ENCODE data around the gene SIAH2.
A peak's percentile ranks its signal among the peaks of the same experiment; 100 is the strongest.

The SIAH2 gene

DNA sequence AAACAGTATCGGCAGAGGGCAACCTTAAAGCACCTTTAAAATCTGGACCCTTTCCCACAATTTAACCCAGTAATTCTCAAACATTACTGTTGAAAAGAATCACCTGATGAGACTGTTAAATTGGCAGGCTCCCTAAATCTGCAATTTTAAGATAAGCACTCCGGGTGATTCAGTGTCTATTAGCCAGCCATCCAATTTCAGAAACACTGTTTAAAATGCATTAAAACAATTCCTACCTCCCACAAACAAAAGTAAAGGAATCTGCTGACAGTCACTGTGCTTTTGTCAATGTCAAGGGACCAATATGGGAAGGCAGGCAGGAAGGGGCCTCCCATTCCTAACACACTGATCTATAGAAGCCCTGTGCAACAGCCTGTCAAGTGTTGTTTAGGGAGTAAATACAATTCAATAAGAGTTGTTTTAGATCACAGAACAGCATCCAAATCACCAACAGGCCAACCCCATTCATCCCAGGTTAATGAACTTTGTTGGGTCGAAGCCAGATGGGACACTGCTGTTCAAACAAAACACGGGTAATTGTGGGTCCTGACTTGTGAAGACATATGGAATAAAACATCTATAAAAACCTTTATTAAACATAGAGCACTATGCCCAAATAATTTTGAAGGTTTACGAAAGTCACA, 21.4 kb downstream of the SIAH2 start:
- 0 out of 2 replicates have a peak, but pooled peaks cover 4% of the 10 kb centered on the region for H3K36me3 ChIP-seq (ENCODE audit: insufficient read depth, low read length)
- H3K79me2 ChIP-seq (ENCODE audit: control insufficient read depth, insufficient read depth, low read length, unreplicated experiment), result peaks cover 50% of the 10 kb centered on the region
- H2AFZ ChIP-seq (ENCODE audit: low read length, unreplicated experiment), result no peak overlapping the region
- H3K27ac ChIP-seq (ENCODE audit: low read depth, low read length), result no peak overlapping the region
- H3K27me3 ChIP-seq (ENCODE audit: insufficient read depth, low read length), result no peaks in the 10 kb centered on the region
- peaks cover 47% of the 10 kb centered on the region for H3K4me1 ChIP-seq (ENCODE audit: control insufficient read depth, insufficient read depth, low read length, unreplicated experiment)
- H3K4me3 ChIP-seq (ENCODE audit: low read depth, low read length), result no peak overlapping the region

DNA sequence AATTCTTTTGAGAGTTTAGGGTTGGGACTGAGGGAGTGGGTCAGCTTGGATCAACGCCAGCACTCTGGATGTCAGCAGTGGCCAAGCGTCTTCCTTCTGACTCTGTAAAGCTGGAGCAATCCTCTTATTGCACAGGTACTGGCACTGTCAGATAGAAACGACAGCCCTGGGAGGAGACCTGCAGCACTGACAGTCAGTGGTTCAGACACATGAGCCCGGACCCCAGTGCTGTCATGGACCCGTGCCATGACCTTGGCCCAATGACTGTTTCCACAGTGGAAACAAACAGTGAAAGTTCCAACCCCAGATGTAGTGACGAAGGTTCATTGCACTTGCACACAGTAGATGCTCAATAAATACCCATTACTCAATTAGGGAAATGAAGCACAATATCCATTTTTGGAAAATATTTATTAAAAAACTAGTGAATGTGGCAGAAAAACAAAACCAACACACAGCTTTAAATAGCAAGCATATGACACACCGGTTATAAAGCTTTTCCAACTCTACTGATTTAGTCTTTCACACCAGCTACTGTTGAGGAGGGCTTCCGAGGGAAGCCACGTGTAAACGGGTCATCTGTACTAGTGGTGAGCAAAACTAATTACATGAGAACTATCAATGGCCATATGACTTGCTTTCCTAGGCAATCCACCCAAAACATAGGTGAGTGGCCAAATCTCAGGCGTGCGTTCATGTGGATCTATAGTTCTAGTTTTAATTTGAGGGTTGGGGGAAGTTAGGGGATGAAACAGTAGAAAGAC, 22.1 kb downstream of the SIAH2 start:
- H3K27me3 ChIP-seq (ENCODE audit: insufficient read depth, low read length), result no peaks in the 10 kb centered on the region
- 0 out of 2 replicates have a peak, but pooled peaks cover 4% of the 10 kb centered on the region for H3K36me3 ChIP-seq (ENCODE audit: insufficient read depth, low read length)
- peaks cover 44% of the 10 kb centered on the region for H3K79me2 ChIP-seq (ENCODE audit: control insufficient read depth, insufficient read depth, low read length, unreplicated experiment)
- no peak overlapping the region for H2AFZ ChIP-seq (ENCODE audit: low read length, unreplicated experiment)
- no peak overlapping the region for H3K4me3 ChIP-seq (ENCODE audit: low read depth, low read length)
- peaks cover 47% of the 10 kb centered on the region for H3K4me1 ChIP-seq (ENCODE audit: control insufficient read depth, insufficient read depth, low read length, unreplicated experiment)
- H3K27ac ChIP-seq (ENCODE audit: low read depth, low read length), result no peak overlapping the region

DNA sequence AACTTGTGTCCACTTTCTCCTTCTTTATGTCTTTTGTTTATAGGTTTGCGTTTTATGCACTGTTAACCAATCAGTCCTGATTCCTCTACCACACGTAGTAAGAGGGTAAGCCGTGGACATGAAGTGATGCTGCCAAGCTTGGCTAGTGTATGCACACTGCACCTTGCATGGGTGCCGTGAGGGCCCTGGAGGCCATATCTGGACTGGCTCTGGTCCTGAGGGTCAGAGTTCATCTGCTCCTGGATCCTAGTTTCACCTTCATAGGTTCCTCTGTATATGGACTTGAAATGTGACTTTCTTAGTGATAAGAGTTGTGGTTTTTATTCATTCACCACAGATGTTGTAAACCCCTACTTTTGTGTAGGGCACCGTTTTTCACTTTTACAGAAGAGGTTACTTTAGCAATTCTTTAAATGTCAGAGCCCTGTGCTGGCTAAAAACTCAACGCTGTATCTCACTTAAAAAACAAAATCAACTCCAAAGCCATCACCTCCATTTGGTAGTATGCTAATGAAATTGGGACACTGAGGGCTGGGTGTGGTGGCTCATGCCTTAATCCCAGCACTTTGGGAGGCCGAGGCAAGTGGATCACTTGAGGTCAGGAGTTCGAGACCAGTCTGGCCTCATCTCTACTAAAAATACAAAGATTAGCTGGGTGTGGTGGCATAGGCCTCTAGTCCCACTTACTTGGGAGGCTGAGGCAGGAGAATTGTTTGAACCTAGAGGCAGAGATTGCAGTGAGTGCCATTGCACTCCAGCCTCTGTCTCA, 22.9 kb downstream of the SIAH2 start:
- Histone ChIP-seq H3K36me3 (ENCODE audit: insufficient read depth, low read length) (0 out of 2 replicates have a peak, but pooled peaks cover 4% of the 10 kb centered on the region), H3K27ac (ENCODE audit: low read depth, low read length) (no peak overlapping the region), H3K4me3 (ENCODE audit: low read depth, low read length) (no peak overlapping the region), H3K27me3 (ENCODE audit: insufficient read depth, low read length) (no peaks in the 10 kb centered on the region), H3K79me2 (ENCODE audit: control insufficient read depth, insufficient read depth, low read length, unreplicated experiment) (peaks cover 37% of the 10 kb centered on the region), H3K4me1 (ENCODE audit: control insufficient read depth, insufficient read depth, low read length, unreplicated experiment) (peaks cover 44% of the 10 kb centered on the region), H2AFZ (ENCODE audit: low read length, unreplicated experiment) (no peak overlapping the region)

DNA sequence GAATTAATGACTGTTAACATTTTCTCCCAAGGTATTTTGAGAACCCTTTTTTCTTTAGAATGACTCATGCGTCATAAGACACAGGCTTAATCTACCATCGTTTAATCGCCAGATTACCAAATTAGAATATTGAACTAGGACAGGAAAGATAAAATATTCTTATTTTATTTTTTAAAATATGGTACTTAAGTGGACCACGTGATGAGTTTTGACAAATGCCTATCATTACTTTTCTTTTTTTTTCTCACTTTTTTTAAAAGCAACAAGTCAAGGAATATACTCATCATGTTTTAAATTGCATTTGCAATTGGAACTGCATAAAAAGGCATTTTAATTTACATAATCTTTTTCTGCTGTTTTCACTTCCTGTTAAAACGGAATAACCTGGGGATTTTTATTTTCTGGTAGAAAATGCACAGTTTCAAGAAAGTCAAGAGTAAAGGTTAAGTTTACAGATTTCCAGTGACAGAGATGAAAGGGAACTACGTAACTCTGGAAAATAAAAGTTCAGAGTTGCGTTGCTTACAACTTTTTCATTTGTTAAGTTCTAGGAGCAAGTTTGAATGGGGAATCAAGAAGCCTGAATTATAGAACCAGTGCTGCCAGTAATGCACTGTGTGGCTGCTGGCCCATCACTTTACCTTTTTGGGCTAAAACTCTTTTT, 23.6 kb downstream of the SIAH2 start:
- H3K27me3 ChIP-seq (ENCODE audit: insufficient read depth, low read length), result no peaks in the 10 kb centered on the region
- peaks cover 37% of the 10 kb centered on the region for H3K4me1 ChIP-seq (ENCODE audit: control insufficient read depth, insufficient read depth, low read length, unreplicated experiment)
- H3K27ac ChIP-seq (ENCODE audit: low read depth, low read length), result peak overlapping the region; percentile 78
- peaks cover 30% of the 10 kb centered on the region for H3K79me2 ChIP-seq (ENCODE audit: control insufficient read depth, insufficient read depth, low read length, unreplicated experiment)
- 0 out of 2 replicates have a peak, but pooled peaks cover 4% of the 10 kb centered on the region for H3K36me3 ChIP-seq (ENCODE audit: insufficient read depth, low read length)
- no peak overlapping the region for H2AFZ ChIP-seq (ENCODE audit: low read length, unreplicated experiment)
- no peak overlapping the region for H3K4me3 ChIP-seq (ENCODE audit: low read depth, low read length)

DNA sequence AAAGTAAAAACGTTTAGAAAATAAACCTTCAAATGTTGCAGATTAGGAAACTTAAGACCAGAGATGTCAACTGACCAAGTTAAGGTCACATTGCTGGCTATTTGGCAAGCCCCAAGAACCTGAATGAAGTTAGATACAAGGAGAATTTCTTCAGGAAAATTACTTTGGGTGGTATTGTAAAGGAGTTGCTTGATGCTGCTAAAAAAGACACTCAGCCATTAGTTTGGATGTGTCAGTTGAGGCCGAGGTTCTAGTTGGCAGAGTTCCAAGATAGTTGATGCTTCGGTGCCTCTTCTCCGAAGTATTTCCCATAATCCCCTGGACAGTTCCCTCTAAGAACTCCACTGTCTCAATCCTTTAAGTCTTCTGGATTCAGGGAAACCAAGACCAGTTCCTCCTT, 24.3 kb downstream of the SIAH2 start:
- Histone ChIP-seq H3K27me3 (ENCODE audit: insufficient read depth, low read length) (no peaks in the 10 kb centered on the region), H2AFZ (ENCODE audit: low read length, unreplicated experiment) (no peak overlapping the region), H3K36me3 (ENCODE audit: insufficient read depth, low read length) (0 out of 2 replicates have a peak, but pooled peaks cover 4% of the 10 kb centered on the region), H3K27ac (ENCODE audit: low read depth, low read length) (peak overlapping the region; percentile 78), H3K4me1 (ENCODE audit: control insufficient read depth, insufficient read depth, low read length, unreplicated experiment) (peaks cover 31% of the 10 kb centered on the region), H3K4me3 (ENCODE audit: low read depth, low read length) (no peak overlapping the region), H3K79me2 (ENCODE audit: control insufficient read depth, insufficient read depth, low read length, unreplicated experiment) (peaks cover 23% of the 10 kb centered on the region)

DNA sequence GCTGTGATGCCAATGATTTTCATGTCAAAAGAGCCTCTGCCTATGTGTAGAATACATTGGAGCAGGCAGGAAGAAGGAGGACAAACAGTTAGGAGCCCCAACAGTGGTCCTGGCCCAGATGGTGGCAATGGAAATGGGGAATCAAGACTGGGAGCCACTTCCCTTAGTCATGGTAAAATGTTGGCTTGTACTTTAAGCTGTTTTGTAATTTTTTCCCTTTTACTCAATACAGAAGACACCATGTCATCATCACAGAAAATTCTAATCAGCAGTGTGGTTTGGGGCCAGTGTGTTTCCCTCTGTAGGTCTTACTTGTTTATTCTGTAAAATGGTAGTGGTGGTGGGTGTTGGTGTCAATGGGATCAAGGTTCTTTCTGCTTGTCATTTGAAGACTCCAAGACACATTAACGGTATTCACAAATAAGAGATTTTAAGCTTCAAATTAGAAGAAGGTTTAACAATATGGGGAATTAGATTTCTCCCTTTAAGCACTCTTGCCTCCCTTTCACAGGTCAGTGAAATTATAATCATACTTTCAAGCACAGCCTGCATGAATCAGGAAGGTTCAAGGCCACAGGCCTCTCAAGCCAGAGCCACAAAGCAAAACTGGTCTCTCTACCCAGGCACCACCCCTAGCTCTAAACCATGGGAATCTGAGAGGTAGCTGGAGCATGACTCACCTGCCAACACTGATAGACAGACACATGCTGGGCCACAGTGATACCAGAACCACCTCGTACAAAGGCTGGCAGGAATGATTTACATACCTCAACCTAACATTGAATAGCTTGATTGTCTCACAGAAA, 24.9 kb downstream of the SIAH2 start:
- Histone ChIP-seq H3K4me1 (ENCODE audit: control insufficient read depth, insufficient read depth, low read length, unreplicated experiment) (peaks cover 29% of the 10 kb centered on the region), H3K27me3 (ENCODE audit: insufficient read depth, low read length) (no peaks in the 10 kb centered on the region), H3K4me3 (ENCODE audit: low read depth, low read length) (0 out of 2 replicates have a peak overlapping the region, but pooled peaks have one; percentile 22), H2AFZ (ENCODE audit: low read length, unreplicated experiment) (no peak overlapping the region), H3K79me2 (ENCODE audit: control insufficient read depth, insufficient read depth, low read length, unreplicated experiment) (peaks cover 17% of the 10 kb centered on the region), H3K27ac (ENCODE audit: low read depth, low read length) (peak overlapping the region; percentile 78), H3K36me3 (ENCODE audit: insufficient read depth, low read length) (0 out of 2 replicates have a peak, but pooled peaks cover 4% of the 10 kb centered on the region)

DNA sequence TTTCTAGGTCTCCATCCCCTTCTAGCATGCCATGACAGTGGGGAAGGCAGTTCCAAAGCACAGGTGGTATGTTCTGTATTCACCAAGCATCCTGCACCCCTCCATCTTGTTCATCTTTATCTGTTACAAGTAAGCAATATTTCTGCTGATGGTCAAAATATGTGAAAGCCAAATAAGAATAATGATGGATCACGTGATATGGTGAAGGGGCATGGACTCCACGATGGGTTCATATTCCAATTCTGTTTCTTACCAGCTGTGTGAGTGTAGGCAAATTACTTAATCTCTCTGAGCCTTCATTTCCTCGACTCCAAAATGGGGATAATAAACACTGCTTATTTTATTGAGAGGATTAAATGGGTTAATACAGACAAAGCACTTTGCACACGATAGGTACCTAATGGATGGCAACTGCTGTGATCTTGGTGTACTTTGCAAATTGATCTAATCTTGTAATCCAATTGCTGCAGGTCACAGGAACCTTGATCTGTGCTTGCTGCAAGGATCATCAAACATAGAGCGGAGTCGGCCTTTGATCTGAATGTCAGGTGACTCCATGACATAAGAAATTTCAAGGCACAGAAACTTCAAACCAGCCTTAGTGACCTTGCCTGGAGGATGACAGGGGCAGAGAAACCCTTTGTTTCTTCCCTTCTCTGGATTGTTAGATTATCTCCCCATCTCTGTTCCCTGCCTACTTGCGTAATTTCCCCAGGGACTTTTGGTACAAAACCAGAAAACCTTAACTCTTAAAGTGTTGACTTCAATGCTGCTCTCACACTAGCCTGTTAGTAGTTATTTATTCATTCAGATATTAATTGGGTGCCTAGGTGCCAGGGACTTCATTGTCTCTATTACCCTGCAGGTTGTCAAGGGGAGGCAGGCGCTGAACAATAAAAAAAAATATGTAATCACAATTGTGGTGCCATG, 25.8 kb downstream of the SIAH2 start:
- H3K27ac ChIP-seq (ENCODE audit: low read depth, low read length), result peak overlapping the region; percentile 78
- 0 out of 2 replicates have a peak, but pooled peaks cover under 1% of the 10 kb centered on the region for H3K36me3 ChIP-seq (ENCODE audit: insufficient read depth, low read length)
- 0 out of 2 replicates have a peak overlapping the region, but pooled peaks have one; percentile 22 for H3K4me3 ChIP-seq (ENCODE audit: low read depth, low read length)
- peaks cover 8% of the 10 kb centered on the region for H3K79me2 ChIP-seq (ENCODE audit: control insufficient read depth, insufficient read depth, low read length, unreplicated experiment)
- peaks cover 29% of the 10 kb centered on the region for H3K4me1 ChIP-seq (ENCODE audit: control insufficient read depth, insufficient read depth, low read length, unreplicated experiment)
- H2AFZ ChIP-seq (ENCODE audit: low read length, unreplicated experiment), result no peak overlapping the region
- no peaks in the 10 kb centered on the region for H3K27me3 ChIP-seq (ENCODE audit: insufficient read depth, low read length)

DNA sequence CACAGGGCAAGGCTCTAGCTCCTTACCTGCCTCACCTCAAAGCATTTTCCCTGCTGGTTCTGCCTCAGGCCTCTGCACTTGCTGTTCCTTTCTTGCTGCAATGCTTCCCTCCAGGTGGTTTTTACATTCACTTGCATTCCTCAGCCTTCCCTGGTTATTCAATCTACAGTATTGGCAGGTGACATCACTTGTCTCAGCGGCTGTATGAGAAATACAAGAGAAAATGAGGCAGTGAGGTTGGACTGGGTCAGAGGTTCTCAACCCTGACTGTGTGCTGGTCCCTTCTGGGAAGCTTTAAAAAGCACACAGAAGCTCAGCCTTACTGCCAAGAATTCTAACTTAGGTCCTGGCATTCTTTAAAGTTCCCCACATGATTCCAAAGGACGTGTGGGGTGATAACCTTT, 26.7 kb downstream of the SIAH2 start:
- Histone ChIP-seq H3K36me3 (ENCODE audit: insufficient read depth, low read length) (no peaks in the 10 kb centered on the region), H3K4me3 (ENCODE audit: low read depth, low read length) (no peak overlapping the region), H2AFZ (ENCODE audit: low read length, unreplicated experiment) (no peak overlapping the region), H3K27me3 (ENCODE audit: insufficient read depth, low read length) (no peaks in the 10 kb centered on the region), H3K4me1 (ENCODE audit: control insufficient read depth, insufficient read depth, low read length, unreplicated experiment) (peaks cover 29% of the 10 kb centered on the region), H3K79me2 (ENCODE audit: control insufficient read depth, insufficient read depth, low read length, unreplicated experiment) (peaks cover 2% of the 10 kb centered on the region), H3K27ac (ENCODE audit: low read depth, low read length) (no peak overlapping the region)

DNA sequence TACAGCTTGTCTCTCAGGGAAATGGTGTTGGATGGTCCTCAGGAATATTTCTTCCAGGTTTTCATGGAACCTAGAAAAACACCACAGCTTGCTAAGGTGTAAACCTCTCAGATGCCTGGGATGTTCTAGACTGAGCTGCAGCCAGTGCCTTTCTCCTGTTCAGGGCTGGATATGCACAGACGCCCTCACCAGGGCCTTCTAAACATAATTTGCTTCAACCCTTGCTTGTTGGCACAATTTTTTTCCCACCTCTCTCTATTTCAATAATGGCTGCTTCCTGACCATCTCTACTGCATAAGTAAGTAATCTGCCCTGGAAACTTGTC, 28.2 kb downstream of the SIAH2 start:
- Histone ChIP-seq H3K27me3 (ENCODE audit: insufficient read depth, low read length) (no peaks in the 10 kb centered on the region), H3K4me1 (ENCODE audit: control insufficient read depth, insufficient read depth, low read length, unreplicated experiment) (peaks cover 29% of the 10 kb centered on the region), H3K36me3 (ENCODE audit: insufficient read depth, low read length) (no peaks in the 10 kb centered on the region), H3K79me2 (ENCODE audit: control insufficient read depth, insufficient read depth, low read length, unreplicated experiment) (no peaks in the 10 kb centered on the region), H2AFZ (ENCODE audit: low read length, unreplicated experiment) (no peak overlapping the region), H3K4me3 (ENCODE audit: low read depth, low read length) (no peak overlapping the region), H3K27ac (ENCODE audit: low read depth, low read length) (no peak overlapping the region)
